Activated T-cell treated with anti-CD3 and anti-CD28 coated beads for 4 hours (primary cell): ENCODE results near the gene THRAP3.

Source experiments
- DNase-seq: peaks from one replicate; pipeline ENCODE4 v3.0.0-alpha.2; 2020

The THRAP3 gene

DNA sequence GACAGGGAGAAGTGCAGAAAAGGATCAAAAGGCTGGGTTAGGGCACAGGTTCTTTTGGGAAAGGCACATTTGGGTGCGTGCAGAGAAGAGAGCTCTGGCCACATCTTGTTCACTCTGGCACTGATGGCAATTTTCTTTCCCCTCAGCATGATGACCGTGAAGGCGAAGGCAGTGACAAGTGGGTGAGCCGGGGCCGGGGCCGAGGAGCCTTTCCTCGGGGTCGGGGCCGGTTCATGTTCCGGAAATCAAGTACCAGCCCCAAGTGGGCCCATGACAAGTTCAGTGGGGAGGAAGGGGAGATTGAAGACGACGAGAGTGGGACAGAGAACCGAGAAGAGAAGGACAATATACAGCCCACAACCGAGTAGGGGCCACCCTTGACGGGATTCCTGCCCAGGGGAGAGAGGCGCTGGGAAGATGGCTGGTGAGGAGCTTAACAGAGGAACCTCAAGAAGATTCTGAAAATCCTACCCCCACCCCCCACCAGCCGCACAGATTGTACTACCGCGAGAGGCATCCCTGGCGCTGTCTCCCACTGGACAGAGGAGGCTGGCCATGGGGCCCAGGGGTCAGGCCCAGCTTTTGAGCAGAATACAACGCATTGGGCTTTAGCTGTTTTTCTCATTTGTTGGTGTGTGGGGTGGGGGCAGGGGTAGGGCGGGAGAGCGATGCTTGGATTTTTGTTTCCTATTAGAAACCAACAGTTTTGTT lies 79.6 kb downstream of the THRAP3 start:
- no peak for DNase-seq

DNA sequence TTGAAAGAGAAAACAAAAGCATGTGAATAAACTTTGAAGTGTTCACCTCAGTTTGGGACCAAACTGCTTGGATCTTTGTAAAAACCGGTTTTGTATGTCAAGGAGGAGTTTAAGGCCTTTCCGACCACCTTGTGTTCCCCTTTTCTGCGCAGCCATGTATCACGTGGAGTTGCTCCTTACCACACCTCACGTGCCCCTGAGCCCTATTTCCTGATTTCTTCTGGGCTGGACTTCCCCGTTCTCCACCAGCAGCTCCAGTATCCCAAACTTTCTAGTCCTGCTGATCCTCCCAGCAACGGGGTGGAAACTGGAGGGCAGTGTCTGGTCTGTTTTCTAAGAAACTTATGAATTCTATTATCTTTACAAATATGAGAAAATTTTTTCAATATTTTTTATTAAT lies 80.3 kb downstream of the THRAP3 start:
- no peak for DNase-seq

DNA sequence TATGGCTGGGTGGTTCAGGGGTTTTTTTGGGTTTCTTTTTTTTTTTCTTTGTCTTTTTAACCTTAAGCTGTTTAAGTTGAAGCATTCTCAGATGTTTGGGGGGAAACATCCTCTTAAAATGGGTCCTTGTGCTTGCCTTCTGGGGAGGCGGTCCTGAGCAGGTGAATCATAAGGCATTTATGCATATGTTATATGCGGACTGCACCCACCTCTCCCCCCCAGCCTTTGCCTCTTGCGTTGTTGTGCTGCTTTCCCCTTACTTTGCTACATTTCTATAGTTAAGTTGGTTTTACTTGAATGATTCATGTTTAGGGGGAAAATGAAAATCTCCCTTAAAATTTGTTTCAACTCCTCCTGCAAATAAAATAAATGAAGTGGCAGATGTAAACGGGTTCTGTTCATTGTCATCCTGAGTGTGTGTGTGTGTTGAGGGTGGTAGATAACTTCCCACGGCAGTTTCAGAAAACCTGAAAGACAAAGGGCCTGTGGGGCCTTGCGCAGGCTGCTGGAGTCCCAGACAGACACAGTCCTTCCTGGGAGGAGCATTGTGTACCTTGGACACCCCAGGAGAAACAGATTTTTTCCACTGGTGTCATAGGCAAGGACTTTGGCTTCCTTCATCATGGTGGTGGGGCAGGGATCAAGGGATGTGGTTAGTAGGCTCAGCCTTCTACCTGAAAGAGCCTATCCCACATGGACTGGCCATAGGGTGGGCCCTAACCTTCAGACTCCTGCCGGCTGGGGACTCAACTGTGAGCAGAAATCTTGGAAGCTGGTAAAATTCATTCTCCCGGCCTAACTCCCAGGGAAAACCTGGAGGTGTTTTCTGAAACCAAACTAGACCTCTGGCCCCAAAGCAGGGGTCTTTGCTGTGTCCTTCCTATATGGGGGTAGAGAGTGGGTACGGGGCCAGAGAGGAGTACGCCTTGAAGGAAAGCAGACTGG lies 81.0 kb downstream of the THRAP3 start:
- DNase-seq: no peak

DNA sequence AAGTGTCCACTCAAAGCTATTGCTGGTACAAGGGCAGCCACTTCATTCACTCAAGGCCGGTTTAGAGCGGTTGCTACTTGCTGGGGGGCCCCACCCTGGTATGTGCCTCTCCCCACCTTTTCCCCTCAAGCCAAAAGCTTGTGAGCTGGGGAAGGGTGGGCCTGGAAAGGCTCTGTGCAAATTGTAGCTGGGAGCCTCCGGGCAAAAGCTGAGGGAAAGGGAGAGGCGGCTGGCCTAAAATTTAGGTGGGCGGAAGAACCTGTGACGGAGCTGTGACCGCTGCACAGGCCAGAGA lies 81.6 kb downstream of the THRAP3 start:
- DNase-seq: no peak

DNA sequence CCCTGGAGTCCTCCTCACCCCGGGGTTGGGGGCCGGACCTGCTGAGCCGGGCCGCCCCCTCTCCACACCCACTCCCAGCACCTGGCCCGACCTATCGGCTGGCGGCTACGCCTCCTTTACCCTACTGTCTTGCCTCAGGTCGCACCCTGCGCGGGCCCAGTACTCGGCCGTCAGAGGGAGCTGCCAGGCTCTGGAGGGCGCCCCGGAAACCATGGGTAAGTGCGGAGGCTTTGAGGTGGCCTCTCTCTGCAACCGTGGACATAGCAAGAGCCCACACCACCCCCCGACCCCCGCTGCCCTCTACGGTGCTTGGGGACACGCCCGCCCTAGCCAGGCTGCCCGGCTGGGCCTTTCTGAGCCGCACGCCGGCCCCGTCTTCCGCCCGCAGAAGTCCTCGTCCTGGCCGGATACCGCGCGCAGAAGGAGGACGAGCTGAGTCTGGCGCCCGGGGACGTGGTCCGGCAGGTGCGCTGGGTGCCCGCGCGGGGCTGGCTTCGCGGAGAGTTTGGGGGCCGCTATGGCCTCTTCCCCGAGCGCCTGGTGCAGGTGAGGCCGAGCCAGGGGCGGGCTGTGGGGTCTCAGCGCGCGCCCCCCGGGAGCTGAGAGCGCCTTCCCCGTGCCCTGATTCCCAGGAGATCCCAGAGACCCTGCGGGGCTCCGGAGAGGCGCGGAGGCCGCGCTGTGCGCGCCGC lies 82.1 kb downstream of the THRAP3 start, which contains the start of gene SH3D21:
Gene SH3D21, plus strand, starts transcription at position 159 of the 692 bp plus-strand sequence. Its CDS starts 53 bp downstream, at position 212.
- DNase-seq: peak; percentile 32

DNA sequence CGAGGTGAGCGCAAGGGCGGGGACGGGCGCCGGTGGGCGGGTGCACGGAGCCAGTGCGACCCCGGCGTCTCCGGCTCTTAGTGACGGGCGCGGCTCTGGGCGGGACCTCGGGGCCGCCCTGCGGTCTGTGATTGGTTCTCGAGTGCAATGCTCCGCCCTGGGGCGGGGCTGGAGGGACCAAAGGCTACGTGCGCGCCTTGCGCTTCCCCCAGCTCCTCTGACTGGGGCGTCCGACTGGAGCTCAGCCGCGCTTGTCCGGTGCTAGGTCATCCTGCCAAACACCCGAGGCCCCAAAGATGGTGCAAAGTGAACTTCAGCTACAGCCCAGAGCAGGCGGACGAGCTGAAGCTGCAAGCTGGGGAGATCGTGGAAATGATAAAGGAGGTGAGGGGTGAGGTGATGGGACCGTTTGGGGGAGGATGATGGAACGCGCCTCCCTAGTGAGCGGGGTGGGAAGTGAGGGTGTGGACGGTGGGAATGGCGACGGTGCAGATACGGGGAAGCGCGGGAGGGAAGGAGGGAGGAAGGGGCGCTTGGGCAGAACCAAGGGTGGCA lies 82.7 kb downstream of the THRAP3 start:
- DNase-seq: peak; percentile 85

DNA sequence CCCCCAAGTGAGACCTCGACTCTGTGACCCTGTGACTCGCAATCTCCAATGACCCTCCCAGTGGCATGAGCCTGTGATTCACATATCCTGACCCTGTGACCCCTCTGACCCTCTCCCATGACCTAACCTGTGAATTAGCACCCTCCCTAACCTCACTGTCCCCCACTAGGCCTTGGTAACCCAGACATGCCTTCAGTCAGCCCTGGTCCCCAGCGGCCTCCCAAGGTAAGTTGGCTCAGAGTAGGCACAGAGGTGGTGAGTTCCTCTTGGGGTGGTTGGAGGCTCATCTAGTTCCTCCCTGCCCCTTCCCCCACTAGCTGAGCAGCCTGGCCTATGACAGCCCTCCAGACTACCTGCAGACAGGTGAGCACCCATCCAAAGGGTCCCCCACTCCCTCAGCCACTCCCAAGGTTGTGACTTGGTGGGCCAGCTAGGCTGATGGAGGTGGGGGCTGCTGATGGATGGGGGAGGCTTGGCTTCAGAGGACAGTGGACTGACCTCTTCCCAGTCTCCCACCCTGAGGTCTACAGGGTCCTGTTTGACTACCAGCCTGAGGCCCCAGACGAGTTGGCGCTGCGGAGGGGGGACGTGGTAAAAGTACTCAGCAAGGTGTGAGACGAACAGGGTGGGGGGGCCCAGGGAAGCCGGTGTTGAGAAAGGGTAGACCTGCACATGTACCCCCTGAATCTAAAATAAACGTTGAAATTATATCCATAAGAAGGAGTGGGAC lies 83.5 kb downstream of the THRAP3 start:
- DNase-seq: no peak

DNA sequence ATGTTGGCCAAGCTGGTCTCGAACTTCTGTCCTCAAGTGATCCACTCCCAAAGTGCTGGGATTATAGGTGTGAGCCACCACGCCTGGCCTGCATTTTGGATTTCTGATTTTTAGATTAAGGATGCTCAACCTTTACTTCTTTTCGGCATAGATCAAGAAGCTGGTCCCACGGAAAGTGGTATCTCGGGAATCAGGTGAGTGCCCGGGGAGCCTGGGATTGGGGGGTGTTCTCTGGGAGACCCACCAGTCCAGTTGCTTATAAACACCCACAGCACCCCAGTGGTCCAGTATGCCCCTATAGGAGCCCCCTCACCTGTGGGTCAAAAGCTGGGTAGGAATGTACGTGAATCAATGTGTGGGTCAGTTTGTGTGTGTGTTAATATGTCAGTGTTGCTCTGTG lies 85.2 kb downstream of the THRAP3 start:
- DNase-seq: no peak

DNA sequence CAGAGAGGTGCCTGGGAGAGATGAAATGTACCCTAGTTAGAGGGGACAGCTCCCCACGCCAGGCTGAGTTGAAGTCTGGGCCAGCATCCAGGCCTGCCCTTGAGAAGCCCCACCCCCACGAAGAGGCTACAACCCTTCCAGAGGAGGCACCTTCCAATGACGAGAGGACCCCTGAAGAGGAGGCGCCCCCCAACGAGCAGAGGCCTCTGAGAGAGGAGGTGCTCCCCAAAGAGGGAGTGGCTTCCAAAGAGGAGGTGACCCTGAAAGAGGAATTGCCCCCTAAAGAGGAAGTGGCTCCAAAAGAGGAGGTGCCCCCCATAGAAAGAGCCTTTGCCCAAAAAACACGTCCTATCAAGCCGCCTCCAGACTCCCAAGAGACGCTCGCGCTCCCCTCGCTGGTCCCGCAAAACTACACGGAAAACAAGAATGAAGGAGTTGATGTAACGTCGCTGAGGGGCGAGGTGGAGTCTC lies 96.1 kb downstream of the THRAP3 start:
- no peak for DNase-seq

DNA sequence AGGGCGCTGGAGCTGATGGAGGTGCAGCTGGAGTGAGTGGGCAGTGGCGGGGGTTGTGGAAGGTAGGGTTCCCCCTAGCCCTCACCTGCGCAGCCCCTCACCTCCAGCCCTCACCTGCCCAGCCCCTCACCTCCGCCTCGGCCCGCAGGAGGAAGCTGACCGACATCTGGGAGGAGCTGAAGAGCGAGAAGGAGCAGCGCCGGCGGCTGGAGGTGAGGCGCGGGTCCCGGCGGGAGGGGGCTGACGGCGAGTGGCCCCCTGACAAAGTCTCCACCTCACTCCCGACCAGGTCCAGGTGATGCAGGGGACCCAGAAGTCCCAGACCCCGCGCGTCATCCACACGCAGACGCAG lies 96.5 kb downstream of the THRAP3 start:
- no peak for DNase-seq

DNA sequence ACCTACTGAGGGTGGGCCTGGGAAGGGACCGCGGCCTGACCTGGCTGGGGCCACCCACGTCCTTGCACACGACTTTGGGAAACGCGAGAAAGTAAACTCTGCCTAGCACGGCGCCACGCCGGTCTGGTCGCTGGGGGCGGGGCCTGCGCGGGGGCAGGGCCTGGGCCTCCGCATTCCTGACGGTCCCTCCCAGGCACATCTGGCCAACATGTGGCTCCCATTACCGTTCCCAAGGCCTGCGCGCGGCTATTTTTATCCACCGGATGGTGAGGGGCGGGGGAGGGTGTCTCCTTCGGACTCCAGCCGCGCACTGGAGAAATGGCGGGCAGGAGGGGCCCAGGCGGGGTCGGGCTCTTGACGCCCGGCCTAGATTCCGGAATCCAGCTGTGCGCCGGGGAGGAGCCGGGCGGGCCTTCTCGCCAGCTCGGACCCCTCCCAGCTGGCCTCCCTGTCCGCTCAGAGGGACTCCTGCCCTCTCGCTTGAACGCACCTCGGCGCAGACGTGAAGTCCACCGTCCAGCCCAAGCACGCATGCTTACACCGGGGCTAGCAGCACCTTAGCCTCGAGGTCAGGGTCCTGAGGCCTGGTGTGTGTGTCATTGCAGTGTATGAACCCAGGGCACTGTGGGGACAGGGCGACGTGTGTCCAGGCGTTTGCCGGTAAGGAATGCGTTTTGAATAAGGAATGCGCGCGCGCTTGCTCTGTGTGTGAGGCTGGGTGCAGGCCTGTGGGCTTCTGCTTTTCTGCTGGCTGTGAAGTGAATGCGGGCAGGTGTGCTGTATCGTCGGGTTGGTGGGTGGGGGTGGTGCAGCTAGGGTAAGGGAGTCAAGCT lies 97.1 kb downstream of the THRAP3 start:
- DNase-seq: no peak

DNA sequence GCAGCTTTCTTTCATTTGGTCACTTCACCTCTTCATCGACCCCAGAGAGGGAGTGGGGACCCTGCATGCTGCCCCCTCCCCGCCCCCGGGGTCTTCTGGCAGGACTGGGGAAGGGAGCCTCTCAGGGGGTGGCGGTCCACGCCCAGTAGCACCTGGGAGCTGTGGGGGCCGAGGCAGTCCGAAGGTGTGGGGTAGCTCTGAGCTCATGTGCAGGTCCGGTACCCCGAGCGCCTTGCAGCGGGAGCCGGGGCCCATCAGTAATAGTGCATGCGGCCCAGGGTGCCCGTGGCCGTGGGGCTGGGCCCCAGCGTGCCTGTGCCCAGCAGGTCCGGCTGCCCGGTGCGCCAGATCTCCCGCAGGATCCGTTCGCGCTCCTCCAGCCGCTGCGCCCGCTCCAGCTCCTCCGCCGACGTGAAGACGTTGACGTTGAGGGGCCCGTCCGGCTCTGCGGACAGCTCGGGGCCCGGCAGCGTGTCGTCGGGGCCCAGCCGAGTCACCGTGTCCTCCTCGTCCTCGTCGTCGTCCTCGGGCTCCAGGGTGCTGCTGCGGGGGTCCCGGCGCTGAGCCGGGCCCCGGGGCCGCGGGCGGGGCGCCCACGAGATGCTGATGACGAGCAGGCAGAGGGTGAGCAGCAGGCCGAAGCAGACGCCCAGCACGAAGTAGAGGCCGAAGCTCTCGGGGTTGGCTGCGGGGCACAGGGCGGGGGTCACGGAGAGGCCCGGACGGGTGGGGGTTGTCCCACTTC lies 98.0 kb downstream of the THRAP3 start:
- no peak for DNase-seq

DNA sequence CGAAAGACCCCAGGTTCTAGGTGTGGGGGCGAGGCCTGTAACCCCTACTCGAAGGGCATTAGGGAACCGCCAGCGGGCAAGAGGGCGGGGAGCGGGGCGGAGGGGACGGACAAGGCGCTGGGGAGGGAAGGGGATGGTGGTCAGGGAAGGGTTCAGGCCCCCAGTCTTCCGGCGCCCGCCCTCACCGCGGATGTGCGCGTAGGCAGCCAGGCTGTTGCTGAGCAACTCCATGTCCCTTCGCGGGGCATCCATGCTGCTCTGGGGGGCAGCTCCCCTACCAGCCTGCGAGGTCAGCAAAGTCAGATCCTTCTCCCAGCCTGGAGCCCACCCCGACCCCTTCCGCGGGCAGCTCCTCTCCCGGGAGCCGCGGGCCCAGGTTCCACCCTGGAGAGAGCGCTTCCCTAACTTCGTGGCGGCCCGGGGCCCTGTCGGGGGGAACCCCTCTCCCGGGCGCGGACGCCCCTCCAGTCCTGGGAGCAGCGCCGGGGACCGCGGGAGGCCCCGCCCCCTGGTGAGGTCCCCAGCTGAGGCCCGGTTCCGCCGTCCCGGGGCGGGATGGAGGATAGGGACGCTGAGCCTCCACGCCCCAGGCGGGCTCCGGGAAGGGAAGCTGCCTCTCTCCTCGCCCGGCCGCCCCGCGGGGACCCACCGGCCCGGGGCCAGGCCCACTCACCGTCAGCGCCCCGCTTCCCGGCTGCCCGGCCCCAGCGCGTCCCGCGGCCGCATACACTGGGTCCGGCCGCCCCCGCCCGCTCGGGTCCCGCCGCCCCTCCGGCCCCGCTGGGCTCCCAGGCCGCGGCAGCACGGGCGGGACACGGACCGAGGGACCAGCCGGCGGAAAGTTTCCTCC lies 98.8 kb downstream of the THRAP3 start:
- DNase-seq: peak; percentile 14

DNA sequence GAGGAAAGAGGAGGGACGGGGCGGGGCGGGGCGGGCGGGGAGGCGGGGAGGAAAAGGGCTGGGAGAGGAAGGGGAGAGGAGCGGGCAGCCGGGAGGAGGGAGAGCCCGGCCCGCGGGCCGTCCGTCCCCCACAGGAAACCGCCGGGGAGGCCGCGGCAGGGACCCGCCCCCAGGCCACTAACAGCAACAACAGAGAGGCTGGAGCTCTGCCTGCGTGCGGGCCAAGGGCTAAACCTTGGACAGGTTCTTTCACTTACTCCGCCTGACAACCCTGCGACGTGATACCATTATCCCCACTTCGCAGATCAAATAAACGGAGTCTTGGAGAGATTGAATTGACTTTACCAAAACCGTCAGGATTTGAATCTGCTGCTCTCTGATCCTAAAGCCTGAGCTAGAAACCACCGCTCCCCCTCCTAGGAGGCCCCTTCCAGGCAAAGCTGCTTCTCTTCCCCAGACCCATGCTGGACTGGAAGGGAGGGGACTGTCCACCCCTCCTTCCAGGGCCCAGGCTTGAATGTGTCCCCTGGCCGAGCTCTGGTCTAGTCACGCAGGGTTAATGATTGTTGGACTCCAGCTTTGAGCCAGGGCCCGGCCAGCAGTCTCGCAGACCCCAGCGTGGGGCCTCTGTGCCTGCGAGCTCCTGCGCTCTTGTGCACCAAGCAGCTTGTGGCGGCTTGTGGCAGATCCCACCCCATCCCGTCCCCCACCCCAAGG lies 99.6 kb downstream of the THRAP3 start, which contains the start of gene EVA1B:
Gene EVA1B, minus strand, starts transcription at position 10 of the 717 bp plus-strand sequence. CDS start 608 bp downstream, outside the sequence.
- no peak for DNase-seq

DNA sequence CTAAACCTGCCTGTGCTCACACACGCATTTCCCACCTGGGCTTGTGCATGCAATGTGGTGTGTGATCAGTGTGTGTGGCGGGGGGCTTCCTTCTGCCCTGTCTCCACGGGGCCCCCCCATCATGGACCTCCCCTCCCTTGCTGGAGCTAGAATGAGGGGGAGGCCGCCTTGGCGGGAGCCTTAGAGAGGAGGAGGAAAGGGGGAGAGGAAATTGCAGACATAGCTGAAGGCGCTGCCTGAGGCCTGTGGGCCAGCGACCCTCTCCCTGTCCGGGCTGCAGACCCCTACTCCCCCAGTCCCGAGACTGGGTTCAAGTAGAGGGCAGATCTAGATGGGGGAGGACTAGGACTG lies 100.1 kb downstream of the THRAP3 start:
- DNase-seq: no peak

DNA sequence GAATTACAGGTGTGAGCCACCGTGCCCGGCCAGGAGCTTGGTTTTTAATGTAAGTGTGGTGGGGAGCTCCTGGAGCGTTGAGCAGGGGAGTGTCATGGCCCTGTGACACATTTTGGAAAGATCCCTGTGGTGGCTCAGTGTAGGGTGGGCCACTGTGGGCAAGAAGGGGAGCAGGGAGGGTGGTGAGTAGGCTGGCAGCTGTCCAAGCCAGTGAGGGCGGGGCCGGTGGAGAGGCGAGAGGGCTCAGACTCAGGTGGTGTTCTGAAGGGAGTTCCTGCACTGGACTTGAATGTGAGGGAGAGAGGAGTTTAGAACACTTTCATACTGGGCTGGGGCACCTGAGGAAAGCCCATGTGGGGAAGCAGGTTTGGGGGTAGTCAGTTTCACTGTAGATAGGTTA lies 102.3 kb downstream of the THRAP3 start:
- DNase-seq: no peak

DNA sequence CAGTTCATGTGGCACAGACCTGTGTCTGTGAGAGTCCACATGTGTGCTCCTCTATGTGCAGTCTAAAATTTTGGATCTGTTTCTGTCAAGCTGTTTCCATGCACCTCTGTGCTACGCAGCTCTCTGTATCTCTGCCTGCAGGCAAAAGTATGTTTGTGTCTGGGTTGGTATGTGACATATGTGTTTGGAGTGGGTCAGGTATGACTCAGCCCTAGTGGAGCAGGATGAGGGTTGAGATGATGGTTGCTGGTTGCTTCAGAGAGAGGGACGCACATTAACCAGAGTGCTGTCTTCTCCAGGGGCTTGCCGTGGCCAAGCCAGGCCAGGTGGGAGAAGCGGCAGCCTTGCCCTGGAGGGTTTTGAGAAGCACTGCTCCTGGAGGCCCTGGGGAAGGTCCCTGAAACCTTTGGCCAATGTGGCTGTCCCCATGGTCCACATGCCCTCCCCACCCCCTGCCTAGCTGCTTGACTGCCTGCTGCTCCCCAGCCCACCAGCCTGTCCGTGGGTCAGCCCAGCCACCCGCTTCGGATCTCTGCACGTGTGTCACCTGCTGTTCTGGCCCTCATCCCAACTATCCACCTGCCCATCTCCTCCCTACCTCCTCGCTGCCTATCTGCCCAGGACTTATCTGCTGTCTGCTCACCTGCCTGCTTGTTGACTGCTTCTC lies 103.3 kb downstream of the THRAP3 start:
- no peak for DNase-seq

DNA sequence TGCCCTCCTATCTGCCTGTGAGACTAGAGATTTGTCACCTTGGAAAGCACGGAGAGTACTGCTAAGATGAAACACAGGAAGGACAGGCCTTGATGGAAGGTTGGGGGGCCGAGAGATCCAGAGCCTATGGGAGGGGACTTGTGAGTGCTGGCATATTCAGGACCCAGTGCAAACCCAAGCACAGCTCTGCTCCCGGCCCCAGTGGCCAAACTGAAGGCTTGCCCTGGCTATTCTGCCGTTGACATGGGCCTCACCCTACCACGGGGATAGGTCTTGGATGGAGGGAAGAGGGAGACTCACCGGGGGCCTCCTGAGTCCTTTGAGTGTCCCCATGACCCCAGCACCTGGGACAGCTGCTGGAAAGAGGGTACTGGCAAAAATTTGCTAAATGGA lies 103.8 kb downstream of the THRAP3 start:
- no peak for DNase-seq

DNA sequence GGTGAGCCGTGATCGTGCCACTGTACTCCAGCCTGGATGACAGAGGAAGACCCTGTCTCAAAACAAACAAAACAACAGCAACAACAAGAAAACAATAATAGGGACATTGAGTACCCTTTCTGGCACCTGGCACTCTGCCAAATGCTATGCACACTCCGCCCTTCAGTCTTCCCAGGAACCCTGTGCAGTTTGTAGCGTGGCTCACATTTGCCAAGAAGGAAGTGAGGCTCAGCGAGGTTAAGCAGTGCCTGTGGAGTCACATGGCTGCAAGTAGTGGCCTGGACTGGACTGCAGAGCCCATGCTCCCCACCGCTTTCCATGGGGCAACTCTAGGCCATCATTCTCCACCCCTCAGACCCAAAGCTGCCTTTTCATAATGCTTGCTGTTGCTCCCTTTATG lies 104.5 kb downstream of the THRAP3 start:
- DNase-seq: no peak
